Measurements from ENCODE around the gene FXYD4.

DNA sequence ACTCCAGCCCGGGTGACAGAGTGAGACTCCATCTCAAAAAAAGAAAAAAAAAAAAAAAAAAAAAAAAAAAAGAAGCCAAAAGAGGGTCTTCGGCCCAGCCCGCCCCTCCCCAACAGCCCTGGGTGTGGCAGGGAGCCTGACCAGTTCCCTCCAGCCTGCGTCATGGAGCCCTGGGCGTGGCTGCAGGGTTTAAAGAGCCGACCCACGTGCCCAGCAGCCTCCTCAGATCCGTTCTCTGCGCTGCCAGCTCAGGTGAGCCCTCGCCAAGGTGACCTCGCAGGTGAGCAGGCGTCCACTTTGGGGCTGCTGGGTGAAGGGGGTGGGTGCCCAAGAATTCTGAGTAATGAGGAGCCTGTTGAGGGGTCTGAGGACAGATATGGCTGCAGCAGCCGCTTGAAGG lies at the start of gene FXYD4:
- TF ChIP-seq, protein P1, sequence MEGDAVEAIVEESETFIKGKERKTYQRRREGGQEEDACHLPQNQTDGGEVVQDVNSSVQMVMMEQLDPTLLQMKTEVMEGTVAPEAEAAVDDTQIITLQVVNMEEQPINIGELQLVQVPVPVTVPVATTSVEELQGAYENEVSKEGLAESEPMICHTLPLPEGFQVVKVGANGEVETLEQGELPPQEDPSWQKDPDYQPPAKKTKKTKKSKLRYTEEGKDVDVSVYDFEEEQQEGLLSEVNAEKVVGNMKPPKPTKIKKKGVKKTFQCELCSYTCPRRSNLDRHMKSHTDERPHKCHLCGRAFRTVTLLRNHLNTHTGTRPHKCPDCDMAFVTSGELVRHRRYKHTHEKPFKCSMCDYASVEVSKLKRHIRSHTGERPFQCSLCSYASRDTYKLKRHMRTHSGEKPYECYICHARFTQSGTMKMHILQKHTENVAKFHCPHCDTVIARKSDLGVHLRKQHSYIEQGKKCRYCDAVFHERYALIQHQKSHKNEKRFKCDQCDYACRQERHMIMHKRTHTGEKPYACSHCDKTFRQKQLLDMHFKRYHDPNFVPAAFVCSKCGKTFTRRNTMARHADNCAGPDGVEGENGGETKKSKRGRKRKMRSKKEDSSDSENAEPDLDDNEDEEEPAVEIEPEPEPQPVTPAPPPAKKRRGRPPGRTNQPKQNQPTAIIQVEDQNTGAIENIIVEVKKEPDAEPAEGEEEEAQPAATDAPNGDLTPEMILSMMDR (IDR thresholded peaks at IDR 0.05) = no peak
- TF ChIP-seq POLR2A (IDR thresholded peaks at IDR 0.05) = no peak
